GM21737 (cell line): Measurements from ENCODE around the gene DCAF15.
A peak's percentile ranks its signal among the peaks of the same experiment; 100 is the strongest.
"Not testable (repeated sequence)": the region's sequence is repeated elsewhere in the genome, so short reads cannot be mapped to it uniquely, and the experiment has no call there.

Experiments used
- ATAC-seq: cut with Tn5 transposase; IDR thresholded peaks from one replicate; pipeline ENCODE4 v1.9.1; 2021; ENCODE audit warnings: mild to moderate bottlenecking, moderate library complexity; ENCODE audit not compliant: unreplicated experiment

The DCAF15 gene, protein sequence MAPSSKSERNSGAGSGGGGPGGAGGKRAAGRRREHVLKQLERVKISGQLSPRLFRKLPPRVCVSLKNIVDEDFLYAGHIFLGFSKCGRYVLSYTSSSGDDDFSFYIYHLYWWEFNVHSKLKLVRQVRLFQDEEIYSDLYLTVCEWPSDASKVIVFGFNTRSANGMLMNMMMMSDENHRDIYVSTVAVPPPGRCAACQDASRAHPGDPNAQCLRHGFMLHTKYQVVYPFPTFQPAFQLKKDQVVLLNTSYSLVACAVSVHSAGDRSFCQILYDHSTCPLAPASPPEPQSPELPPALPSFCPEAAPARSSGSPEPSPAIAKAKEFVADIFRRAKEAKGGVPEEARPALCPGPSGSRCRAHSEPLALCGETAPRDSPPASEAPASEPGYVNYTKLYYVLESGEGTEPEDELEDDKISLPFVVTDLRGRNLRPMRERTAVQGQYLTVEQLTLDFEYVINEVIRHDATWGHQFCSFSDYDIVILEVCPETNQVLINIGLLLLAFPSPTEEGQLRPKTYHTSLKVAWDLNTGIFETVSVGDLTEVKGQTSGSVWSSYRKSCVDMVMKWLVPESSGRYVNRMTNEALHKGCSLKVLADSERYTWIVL

GRCh38 chr19:13952154-13952930 lies at the start of gene DCAF15:
Gene DCAF15, plus strand, starts transcription at chr19:13952509. Its CDS starts 4 bp downstream, at chr19:13952513.
- ATAC-seq, result peak; percentile 96

GRCh38 chr19:13902993-13903555 lies 49.2 kb upstream of the DCAF15 start:
- no peak for ATAC-seq

DNA sequence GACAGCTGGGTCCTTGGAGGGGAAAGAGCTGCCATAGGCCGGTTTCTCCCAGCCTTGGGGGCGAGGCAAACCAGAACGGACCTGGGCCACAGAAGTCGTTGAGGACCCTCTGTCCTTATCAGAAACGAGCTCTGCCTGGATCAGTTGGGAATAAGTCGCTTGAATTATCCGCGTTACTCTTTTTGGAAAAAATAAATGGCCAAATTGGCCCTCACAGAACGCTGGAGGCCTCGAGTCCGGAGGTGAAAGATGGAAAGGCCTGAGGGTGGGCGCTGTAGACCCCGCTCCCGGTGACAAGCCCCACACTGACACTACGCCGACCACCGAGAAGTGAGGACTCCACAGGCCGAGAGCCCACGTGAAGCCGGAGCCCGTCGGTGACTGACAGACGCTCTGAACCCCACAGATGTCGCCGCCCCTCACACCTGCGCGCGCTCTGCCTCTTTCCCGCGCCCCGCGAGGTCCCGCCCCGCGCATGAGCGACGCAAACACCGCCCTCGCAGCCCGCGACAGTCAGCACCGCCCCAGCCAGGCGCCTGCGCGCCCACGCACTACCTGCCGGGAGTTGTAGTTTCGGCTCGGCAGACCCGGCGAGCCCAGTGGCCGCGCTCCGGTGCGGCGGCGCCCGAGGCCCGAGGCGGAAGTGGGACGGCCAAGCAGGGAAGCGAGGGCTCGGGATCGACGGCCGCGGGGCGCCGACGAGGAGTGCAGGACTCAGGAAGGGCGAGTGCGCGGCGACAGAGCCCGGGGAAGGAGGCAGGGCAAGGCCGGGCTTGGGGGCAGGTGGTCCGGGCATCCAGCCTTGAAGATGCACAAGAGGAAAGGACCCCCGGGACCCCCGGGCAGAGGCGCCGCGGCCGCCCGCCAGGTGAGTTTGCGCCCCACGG lies 46.4 kb upstream of the DCAF15 start, which contains the start of the genes BRME1 and CC2D1A:
TSS of gene BRME1 (minus strand) at position 484 of the 887 bp plus-strand sequence. CDS start 1,225 bp downstream, outside the sequence.
TSS of gene CC2D1A (plus strand) at position 568 of the 887 bp plus-strand sequence. CDS start at position 809, 241 bp downstream.
- peak; percentile 85 for ATAC-seq

GRCh38 chr19:13906521-13906904 lies 45.8 kb upstream of the DCAF15 start:
- ATAC-seq, result no peak

DNA sequence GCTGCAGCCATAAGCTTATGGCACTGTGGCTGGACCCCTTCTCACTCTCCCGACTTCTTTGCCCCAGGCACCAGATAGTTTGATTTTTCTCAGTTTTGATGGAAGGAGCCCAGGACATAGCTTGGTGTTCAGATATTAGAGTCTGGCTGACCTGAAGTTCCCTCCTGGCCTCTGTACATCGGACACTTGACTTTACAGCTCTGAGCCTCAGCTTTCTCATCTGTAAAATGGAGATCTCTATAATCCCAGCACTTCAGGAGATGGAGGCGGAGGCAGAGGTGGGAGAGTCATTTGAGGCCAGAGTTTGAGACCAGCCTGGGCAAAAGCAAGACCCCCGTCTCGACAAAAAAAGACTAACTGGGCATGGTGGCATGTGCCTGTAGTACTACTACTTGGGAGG lies 45.4 kb upstream of the DCAF15 start:
- no peak for ATAC-seq

DNA sequence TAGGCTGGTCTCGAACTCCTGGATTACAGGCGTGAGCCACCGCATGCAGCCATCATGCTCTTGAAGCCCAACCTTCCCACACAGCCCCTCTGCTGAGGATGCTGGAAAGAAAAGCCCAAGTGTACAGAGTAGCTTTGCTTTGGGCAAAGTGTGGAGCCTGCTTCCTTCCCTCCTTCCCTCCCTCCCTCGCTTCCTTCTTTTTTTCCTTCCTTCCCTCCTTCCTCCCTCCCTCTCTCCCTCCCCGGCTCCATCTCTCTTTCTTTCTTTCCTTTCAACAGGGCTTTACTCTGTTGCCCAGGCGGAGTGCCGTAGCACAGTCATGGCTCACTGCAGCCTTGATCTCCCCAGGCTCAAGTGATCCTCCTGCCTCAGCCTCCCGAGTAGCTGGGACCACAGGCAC lies 43.6 kb upstream of the DCAF15 start:
- ATAC-seq, result no peak

GRCh38 chr19:13909430-13909829 lies 42.9 kb upstream of the DCAF15 start:
- no peak for ATAC-seq

DNA sequence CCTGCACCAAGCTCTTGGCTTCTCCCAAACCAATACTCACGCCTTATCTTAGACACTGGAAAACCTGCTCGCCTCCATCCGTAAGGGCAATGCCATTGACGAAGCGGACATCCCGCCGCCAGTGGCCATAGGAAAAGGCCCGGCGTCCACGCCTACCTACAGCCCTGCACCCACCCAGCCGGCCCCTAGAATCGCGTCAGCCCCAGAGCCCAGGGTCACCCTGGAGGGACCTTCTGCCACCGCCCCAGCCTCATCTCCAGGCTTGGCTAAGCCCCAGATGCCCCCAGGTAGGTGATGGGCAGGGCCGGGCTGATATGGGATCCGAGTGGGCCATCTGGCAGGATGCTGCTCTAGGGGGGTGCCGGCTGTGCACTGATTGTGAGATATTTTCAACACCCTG lies 39.0 kb upstream of the DCAF15 start:
- ATAC-seq, result no peak

DNA sequence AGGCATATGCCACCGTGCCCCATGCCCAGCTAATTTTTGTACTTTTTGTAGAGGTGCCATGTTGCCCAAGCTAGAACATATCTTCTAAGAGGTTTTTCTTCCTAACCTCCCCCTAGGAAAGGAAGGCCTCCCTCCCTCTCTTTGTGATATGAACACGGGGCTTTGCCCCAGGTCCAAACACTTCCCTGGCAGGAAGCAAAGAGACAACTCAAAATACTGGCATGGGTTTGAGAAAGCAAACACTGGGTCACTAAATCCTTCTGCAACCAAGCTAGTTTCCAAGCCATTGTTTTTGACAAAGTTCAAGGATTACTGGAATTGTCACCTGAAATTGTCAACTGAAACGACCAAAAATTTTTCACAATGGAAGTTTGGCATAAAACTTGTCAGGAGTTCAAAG lies 37.5 kb upstream of the DCAF15 start:
- ATAC-seq, result no peak

DNA sequence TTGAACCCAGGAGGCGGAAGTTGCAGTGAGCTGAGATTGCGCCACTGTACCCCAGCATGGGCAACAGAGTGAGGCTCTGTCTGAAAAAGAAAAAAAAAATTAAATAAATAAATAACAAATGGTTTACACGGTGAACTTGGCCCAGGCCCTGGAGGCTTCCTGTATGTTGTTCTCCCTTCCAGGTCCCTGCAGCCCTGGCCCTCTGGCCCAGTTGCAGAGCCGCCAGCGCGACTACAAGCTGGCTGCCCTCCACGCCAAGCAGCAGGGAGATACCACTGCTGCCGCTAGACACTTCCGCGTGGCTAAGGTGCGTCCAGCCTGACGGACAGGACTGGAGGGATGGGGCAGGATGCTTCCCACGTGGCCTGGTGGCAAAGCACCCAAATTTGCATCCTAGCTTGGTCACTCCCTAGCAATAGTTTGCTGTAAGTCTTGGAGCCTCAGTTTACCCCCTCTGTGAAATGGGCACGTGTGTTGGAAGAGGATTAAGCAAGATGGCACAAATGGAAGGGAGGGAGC lies 34.4 kb upstream of the DCAF15 start:
- ATAC-seq, result no peak

DNA sequence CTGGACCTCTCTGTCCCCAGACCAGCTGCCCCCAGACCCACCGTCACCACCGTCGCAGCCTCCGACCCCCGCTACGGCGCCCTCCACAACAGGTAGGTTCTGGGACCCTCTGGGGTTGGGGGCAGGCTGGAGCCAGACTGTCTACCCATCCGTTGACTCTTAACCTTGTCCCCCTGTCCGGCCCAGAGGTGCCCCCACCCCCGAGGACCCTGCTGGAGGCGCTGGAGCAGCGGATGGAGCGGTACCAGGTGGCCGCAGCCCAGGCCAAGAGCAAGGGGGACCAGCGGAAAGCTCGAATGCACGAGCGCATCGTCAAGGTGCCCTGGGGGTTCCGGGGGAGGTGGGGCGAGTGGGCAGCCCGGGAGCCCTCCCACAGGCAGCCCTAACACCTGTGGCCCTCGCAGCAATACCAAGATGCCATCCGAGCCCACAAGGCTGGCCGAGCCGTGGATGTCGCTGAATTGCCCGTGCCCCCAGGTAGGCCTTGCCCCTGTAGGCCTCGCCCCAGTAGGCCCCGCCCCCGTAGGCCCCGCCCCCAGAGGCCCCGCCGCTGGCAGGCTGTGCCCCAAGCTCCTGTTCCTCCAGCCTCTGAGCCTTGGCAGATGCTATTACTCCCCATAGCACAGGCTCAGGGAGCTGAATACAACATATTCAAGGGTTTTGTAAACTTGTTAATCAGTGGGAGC lies 33.4 kb upstream of the DCAF15 start:
- no peak for ATAC-seq

- ATAC-seq, result no peak
Observed at GRCh38 chr19:13920524-13920923, 31.8 kb upstream of the DCAF15 start.

GRCh38 chr19:13920940-13921747 lies 31.2 kb upstream of the DCAF15 start:
- no peak for ATAC-seq

DNA sequence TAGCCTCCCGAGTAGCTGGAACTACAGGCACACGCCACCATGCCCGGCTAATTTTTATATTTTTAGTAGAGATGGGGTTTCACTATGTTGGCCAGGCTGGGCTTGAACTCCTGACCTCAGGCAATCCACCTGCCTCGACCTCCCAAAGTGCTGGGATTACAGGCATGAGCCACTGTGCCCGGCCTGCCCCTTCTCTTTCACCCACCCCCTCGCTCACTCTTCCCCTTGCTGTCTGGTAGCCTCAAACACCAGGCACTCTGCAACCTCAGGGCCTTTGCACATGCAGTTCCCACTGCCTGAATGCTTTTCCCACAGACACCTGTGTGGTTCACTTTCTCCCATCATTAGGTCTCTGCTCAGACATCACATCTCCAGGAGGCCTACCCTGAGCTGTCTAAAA lies 30.2 kb upstream of the DCAF15 start:
- ATAC-seq, result not testable (repeated sequence)

DNA sequence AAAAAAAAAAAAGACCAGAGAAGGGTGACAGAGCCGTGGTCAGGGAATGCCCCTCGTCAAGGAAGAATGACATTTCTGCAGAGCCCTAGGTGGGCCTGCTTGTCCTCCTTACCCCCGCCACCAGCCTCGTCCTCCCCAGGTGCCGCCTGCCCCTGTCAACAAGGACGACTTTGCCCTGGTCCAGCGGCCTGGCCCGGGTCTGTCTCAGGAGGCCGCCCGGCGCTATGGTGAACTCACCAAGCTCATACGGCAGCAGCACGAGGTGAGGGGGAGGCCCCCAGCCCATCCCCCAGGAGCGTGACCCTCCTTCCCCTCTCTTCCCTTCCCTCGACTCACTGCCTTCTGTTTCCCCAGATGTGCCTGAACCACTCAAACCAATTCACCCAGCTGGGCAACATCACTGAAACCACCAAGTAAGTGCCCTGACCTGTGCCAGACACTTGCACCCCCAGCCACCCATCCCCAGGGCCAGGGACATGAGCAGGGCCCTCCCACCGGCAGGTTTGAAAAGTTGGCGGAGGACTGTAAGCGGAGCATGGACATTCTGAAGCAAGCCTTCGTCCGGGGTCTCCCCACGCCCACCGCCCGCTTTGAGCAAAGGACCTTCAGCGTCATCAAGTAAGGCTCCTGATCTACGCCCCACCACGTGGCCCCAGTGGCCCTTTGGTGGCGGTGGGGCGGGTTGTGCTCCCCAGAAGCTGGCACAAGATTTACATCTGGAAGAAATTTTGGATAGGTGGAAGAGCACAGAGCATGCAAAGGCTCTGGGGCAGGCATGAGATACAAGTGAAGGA lies 28.9 kb upstream of the DCAF15 start:
- no peak for ATAC-seq

GRCh38 chr19:13926010-13926409 lies 26.3 kb upstream of the DCAF15 start:
- ATAC-seq, result no peak

DNA sequence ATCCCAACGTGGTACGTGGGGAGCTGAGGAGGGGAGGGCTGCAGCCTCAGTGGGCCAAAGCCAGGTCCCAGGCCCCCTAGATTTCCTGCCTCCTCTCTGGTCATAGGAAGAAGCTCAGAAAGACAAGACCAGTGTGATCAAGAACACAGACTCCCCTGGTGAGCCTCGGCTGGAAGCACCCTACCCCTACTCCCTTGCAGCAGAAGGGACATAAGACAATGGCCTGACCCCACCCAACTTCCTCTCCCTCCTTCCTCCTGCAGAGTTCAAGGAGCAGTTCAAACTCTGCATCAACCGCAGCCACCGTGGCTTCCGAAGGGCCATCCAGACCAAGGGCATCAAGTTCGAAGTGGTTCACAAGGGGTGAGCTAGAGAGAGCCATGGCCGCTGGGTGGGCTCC lies 25.6 kb upstream of the DCAF15 start:
- no peak for ATAC-seq

- ATAC-seq, result no peak
Observed at GRCh38 chr19:13929340-13929739, 23.0 kb upstream of the DCAF15 start.
